ENCODE results near the gene ATP5F1E. TPM values are rescaled to one million over a fixed set of nuclear protein-coding genes. Genes with fewer than 3 reads are reported as not detected.
A peak's percentile ranks its signal among the peaks of the same experiment; 100 is the strongest.

The ATP5F1E gene
- total and polyA plus RNA-seq, 9 of the 15 experiments (the other 6 are each of a cell fraction or from before 2014, with no cell fraction given): 60.3 to 162 (median 113) TPM

- intact Hi-C loops (cut with micrococcal nuclease): no loop called here
Observed at GRCh38 chr20:58988565-58988882, 43.6 kb downstream of the ATP5F1E start.

More at GRCh38 chr20:58988565-58988882, 43.6 kb downstream of the ATP5F1E start:
- WGBS (ENCODE audit: insufficient coverage, low coverage, missing lambda C conversion rate): 83% methylated on average over 6 of the region's 6 CpGs
- Histone ChIP-seq H3K27me3 (ENCODE audit: control insufficient read depth in 2 of 2, insufficient read depth in 2 of 2, low read length in 2 of 2) (no peaks in the 10 kb centered on the region), H3K4me3 (no peak overlapping the region), H2AFZ (ENCODE audit: low read depth, low read length) (no peak overlapping the region), H3K9me3 (replicated peaks; ENCODE audit: control insufficient read depth, insufficient read depth, low read depth, low read length) (no peaks in the 10 kb centered on the region), H3K9ac (ENCODE audit: insufficient read depth in 1 of 2, low read depth in 2 of 2, low read length in 2 of 2) (no peak overlapping the region), H3K4me1 (replicated peaks in 1 of 2; ENCODE audit: control insufficient read depth in 2 of 2, insufficient read depth in 2 of 2, low read length in 2 of 2) (peaks cover 7% of the 10 kb centered on the region in 2 experiments; a peak in 3 of 5 replicates), H3K36me3 (ENCODE audit: control insufficient read depth, insufficient read depth, low read length) (peaks cover 98% of the 10 kb centered on the region), H3K27ac (ENCODE audit: extremely low read depth, low read depth, low read length) (no peak overlapping the region), H3K9me1 (ENCODE audit: control insufficient read depth, insufficient read depth, low read length) (no peaks in the 10 kb centered on the region), H3K79me2 (ENCODE audit: control insufficient read depth, insufficient read depth, low read length) (peaks cover 41% of the 10 kb centered on the region), H3K4me2 (ENCODE audit: insufficient read depth, low read length) (no peak overlapping the region), H4K20me1 (replicated peaks; ENCODE audit: control insufficient read depth, insufficient read depth, low read length) (peaks cover under 1% of the 10 kb centered on the region; the same call in 1 of the 2 replicates)
- TF ChIP-seq HEY1 (CRISPR knock-in tag; IDR thresholded peaks at IDR 0.05; ENCODE audit: borderline replicate concordance) (no peak), POLR2AphosphoS5 (IDR thresholded peaks at IDR 0.05; ENCODE audit: control insufficient read depth, insufficient read depth, low read depth, low read length) (0 out of 2 replicates have a peak, but pooled peaks have one; percentile 9)
- TF ChIP-seq, protein P1, sequence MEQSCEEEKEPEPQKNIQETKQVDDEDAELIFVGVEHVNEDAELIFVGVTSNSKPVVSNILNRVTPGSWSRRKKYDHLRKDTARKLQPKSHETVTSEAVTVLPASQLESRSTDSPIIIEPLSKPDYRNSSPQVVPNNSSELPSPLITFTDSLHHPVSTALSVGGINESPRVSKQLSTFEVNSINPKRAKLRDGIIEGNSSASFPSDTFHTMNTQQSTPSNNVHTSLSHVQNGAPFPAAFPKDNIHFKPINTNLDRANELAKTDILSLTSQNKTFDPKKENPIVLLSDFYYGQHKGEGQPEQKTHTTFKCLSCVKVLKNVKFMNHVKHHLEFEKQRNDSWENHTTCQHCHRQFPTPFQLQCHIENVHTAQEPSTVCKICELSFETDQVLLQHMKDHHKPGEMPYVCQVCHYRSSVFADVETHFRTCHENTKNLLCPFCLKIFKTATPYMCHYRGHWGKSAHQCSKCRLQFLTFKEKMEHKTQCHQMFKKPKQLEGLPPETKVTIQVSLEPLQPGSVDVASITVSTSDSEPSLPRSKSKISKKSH (CRISPR knock-in tag; IDR thresholded peaks at IDR 0.05): no peak
- in situ Hi-C loops (cut with MboI): no loop called here
- no TSS peak for BruUV-seq (replicated peaks)
- no peak for ATAC-seq
- ChIA-PET CTCF (ENCODE audit: low intra/inter-chr PET ratio) (no interaction called here), POLR2A (interaction anchor here (0.6 to 0.8 kb wide), 3 partner anchors 9 to 942 kb away, joined by 3 read pairs; no protein-coding TSS in a partner anchor)
- no peak for FAIRE-seq
- no peak for DNase-seq (ENCODE audit: extremely low read depth in 1 of 4, low spot score in 3 of 4)
